Myocyte (in vitro differentiated cells): ENCODE results near the gene PERM1. TPM values are rescaled to one million over a fixed set of nuclear protein-coding genes. Genes with fewer than 3 reads are reported as not detected.
A peak's percentile ranks its signal among the peaks of the same experiment; 100 is the strongest.
"Not testable (repeated sequence)": the region's sequence is repeated elsewhere in the genome, so short reads cannot be mapped to it uniquely, and the experiment has no call there.

Experiments used
- DNase-seq: peaks from one replicate; pipeline ENCODE4 v3.0.0-alpha.2; 2012; ENCODE audit warnings: low read depth
- total RNA-seq: library from RNA; depleted of rRNA; stranded (reverse); fragments of >200 nt; gene quantifications from 2 replicates; pipeline ENCODE4 v1.2.3, GENCODE V29; 2014

The PERM1 gene
- total RNA-seq, 1 donor from 2014 or later, result 1.4 TPM

GRCh38 chr1:978835-979743, 2.8 kb downstream of the PERM1 start:
- DNase-seq, result no peak

- no peak for DNase-seq
Measured at GRCh38 chr1:978069-978834, 3.6 kb downstream of the PERM1 start.

DNA sequence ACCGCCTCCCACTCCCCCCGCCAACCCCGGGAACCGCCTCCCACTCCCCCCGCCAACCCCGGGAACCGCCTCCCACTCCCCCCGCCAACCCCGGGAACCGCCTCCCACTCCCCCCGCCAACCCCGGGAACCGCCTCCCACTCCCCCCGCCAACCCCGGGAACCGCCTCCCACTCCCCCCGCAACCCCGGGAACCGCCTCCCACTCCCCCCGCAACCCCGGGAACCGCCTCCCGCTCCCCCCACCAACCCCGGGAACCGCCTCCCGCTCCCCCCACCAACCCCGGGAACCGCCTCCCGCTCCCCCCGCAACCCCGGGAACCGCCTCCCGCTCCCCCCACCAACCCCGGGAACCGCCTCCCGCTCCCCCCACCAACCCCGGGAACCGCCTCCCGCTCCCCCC, 5.1 kb downstream of the PERM1 start:
- not testable (repeated sequence) for DNase-seq

- peak; percentile 41 for DNase-seq
Measured at GRCh38 chr1:975896-976683, 5.8 kb downstream of the PERM1 start.

GRCh38 chr1:975365-975764, 6.5 kb downstream of the PERM1 start:
- DNase-seq, result no peak

DNA sequence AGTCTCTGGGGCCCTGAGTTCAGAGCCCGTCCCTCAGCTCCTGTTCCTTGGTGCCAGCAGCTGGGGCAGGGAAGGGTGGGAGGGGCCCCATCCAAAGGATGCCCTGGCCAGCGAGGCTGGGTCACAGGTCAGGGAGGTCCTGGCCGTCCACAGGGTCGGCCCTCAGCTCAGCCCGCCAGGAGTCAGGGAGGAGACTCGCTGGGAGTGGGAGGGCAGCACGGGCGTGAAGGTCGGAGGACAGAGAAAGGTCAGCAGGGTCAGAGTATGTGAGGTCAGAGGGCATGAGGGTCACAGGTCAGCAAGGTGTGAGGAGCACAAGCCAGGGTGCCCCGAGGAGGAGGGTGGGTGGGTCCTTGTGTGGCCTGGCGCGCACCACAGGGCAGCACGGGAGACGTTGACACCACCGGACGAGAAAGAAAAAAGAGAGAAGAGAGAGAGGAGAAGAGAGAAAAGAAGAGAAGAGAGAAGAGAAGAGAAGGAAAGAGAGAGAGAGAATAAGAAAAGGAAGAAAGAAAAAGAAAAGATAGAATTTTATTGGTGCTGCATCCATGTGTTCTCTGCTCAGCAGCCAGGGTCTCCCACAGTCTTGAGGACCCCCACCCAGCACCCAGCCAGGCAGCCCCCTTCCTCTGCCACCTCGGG, 7.1 kb downstream of the PERM1 start:
- no peak for DNase-seq

GRCh38 chr1:974293-974640, 7.6 kb downstream of the PERM1 start:
- no peak for DNase-seq

DNA sequence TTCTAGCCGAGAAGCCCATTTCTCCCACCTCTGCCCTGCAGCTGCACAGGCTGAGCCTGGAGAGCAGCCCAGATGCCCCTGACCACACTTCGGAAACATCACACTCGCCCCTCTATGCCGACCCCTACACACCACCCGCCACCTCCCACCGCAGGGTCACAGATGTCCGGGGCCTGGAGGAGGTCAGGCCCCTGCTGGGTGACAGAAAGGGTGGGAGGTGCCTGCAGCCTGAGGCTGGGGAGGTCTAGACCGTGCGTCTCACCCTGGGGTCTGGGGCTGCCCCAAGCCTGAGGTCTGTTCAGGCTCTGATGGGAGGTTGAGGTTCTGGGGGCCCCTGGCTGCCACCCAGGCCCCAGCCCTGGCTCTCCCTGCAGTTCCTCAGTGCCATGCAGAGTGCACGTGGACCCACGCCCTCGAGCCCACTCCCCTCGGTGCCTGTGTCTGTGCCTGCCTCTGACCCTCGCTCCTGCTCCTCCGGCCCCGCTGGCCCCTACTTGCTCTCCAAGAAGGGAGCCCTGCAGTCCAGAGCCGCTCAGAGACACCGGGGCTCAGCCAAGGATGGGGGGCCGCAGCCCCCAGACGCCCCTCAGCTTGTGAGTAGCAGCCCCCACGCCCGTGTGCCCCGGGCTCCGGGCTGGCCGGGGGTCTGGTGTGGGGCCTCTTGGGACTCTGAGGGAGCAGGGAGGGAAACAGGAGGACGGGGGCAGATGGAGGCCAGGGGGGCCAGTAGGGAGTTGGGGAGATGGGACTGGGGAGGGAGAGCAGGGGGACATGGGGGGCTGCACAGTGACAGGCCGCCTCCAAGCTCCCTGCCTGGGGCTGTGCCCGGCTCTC, 8.2 kb downstream of the PERM1 start:
- no peak for DNase-seq

DNA sequence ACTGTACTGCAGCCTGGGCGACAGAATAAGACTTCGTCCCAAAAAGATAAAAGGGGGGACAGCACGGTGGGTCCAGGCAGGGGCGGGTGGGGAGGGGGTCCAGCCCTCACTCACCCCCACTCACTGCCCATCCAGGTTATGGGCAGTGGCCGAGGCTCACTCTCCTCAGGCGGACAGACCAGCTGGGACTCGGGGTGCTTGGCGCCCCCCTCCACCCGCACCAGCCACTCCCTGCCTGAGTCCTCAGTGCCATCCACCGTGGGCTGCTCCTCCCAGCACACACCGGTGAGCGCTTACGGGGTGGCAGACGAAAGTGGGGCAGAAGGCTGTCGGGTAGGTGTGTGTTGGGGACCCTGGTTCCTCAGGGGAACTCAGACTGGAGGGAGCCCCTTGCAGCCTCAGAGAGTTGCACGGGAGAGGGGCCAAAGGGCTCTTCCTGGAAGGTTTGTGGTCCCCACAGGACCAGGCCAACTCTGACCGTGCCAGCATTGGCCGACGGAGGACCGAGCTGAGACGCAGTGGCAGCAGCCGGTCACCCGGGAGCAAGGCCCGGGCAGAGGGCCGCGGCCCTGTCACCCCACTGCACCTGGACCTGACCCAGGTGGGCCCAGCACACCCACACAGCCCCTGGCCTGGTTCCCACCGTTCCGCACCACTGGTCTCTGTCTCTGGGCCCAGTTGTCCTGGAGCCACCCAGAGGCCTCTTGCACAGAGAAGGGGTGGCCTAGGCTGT, 9.0 kb downstream of the PERM1 start:
- DNase-seq, result no peak

- no peak for DNase-seq
Measured at GRCh38 chr1:971751-972506, 10.0 kb downstream of the PERM1 start.

DNA sequence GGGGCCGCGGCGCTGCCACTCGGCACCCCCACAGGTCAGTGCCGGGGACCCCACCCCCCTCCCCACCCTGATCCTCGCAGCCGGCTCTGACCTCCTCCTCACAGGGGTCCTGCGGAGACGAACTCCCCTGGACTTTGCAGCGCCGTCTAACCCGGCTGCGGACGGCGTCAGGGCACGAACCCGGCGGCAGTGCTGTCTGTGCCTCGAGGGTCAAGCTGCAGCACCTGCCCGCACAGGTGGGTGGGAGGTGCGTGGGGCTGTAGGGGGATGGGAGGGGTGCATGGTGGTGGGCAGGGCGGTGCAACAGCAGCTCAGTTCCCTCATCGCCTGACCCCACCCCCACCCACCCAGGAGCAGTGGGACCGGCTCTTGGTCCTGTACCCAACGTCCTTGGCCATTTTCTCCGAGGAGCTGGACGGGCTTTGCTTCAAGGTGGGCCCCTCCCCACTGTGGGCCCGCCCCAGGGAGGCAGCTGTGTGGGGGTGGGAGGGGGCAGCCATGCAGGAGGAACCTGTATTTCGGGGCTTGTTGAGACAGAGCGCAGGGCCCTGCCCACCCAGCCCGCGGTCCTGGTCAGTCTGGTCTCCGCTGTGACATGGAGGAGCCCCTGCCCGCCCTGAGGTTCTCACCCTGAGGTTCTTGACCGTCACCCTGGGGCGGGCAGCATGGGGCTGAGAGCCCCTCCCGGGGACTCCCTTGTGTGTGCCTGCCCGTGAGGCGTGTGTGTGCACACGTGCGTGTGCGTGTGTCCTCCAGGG, 10.7 kb downstream of the PERM1 start:
- no peak for DNase-seq

GRCh38 chr1:970242-970972, 11.5 kb downstream of the PERM1 start:
- DNase-seq, result no peak

DNA sequence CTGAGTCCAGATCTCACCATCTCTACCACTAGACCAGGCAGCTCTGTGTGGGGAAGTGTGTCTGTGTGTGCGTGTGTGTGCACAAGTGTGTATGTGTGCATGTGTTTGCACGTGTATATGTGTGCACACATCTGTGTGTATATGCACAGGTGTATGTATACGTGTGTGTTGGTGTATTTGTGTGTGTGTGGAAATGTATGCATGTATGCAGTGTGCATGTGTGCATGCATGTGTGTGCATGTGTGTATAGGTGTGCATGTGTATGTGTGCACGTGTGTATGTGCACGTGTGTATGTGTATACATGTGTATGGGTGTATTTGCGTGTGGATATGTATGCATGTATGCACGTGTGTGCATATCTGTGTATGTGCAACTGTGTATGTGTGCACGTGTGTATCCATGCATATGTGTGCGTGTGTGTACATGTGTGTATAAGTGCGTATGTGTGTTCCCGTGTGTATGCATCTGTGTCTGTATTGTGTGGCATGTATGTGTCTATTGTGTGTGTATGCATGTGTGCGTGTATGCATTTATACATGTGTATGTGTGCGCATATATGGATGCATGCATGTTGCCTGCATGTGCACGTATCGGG, 12.5 kb downstream of the PERM1 start:
- no peak for DNase-seq

- DNase-seq, result no peak
Measured at GRCh38 chr1:967466-968343, 14.2 kb downstream of the PERM1 start.

- peak; percentile 58 for DNase-seq
Measured at GRCh38 chr1:966704-967300, 15.1 kb downstream of the PERM1 start.
